Lower lobe of right lung (tissue), 2 donors: ENCODE results near the gene GPD2. TPM values are rescaled to one million over a fixed set of nuclear protein-coding genes. Genes with fewer than 3 reads are reported as not detected.

Experiments
- ATAC-seq, 2 donors: fragments of 200-7000 bp; cut with Tn5 transposase; one replicate each; pipeline ENCODE4 v1.9.1; 2020 to 2022; ENCODE audit warnings: mild to moderate bottlenecking in 2 of 2, moderate library complexity in 2 of 2
- DNase-seq: peaks from one replicate; pipeline ENCODE4 v3.0.0-alpha.2; 2020
- H3K27ac ChIP-seq: fragments of 200-600 bp; one replicate; pipeline ENCODE4 v1.8.0; 2022
- H3K27me3 ChIP-seq: fragments of 200-600 bp; one replicate; pipeline ENCODE4 v1.8.0; 2022; ENCODE audit warnings: low read depth
- H3K36me3 ChIP-seq: fragments of 200-600 bp; one replicate; pipeline ENCODE4 v1.8.0; 2022; ENCODE audit warnings: mild to moderate bottlenecking
- H3K4me1 ChIP-seq: fragments of 200-600 bp; one replicate; pipeline ENCODE4 v1.8.0; 2022
- H3K4me3 ChIP-seq: fragments of 200-600 bp; one replicate; pipeline ENCODE4 v1.8.0; 2022; ENCODE audit warnings: mild to moderate bottlenecking
- H3K9me3 ChIP-seq: fragments of 200-600 bp; one replicate; pipeline ENCODE4 v1.8.0; 2022
- CTCF ChIP-seq: fragments of 200-600 bp; IDR thresholded peaks from one replicate; pipeline ENCODE4 v1.8.0; 2022; ENCODE audit warnings: antibody characterized with exemption, mild to moderate bottlenecking
- intact Hi-C: fragments of 100-400 bp; cut with DNase I; formaldehyde crosslinking; loops from one replicate; pipeline ENCODE4 v1.11.0; 2022
- total RNA-seq: library from RNA; stranded (reverse); fragmentation: NEBNext Ultra II Directional; extraction: Animal tissue kit (Norgen Biotek cat#: 25700); gene quantifications from one replicate; pipeline ENCODE4 v1.2.1, GENCODE V29; 2021
- donor health status: DM: no; HTN: yes; CAD: no; lungs with severe emphysema.

The GPD2 gene
- total RNA-seq, 1 donor from 2014 or later: 50.4 TPM

- H3K4me3 ChIP-seq: no peak overlapping the region
- H3K4me1 ChIP-seq: peaks cover 26% of the 10 kb centered on the region
- ATAC-seq (no peak), DNase-seq (no peak)
- H3K36me3 ChIP-seq: no peaks in the 10 kb centered on the region
- no peak for TF ChIP-seq CTCF
- intact Hi-C loops: no loop called here
- H3K9me3 ChIP-seq: no peaks in the 10 kb centered on the region
- peak overlapping the region; percentile 15 for H3K27ac ChIP-seq
- no peaks in the 10 kb centered on the region for H3K27me3 ChIP-seq
Observed at GRCh38 chr2:156430236-156430979, 5.8 kb upstream of the GPD2 start.

GRCh38 chr2:156430980-156431358 is 5.2 kb upstream of the GPD2 start:
- ATAC-seq (no peak), DNase-seq (no peak)
- H3K27ac ChIP-seq: peak overlapping the region; percentile 15
- TF ChIP-seq CTCF: no peak
- no peaks in the 10 kb centered on the region for H3K27me3 ChIP-seq
- no peaks in the 10 kb centered on the region for H3K9me3 ChIP-seq
- intact Hi-C loops: no loop called here
- H3K4me1 ChIP-seq: peaks cover 26% of the 10 kb centered on the region
- no peaks in the 10 kb centered on the region for H3K36me3 ChIP-seq
- no peak overlapping the region for H3K4me3 ChIP-seq

GRCh38 chr2:156434461-156435291 is 1.5 kb upstream of the GPD2 start:
- H3K27me3 ChIP-seq: no peaks in the 10 kb centered on the region
- no peak for TF ChIP-seq CTCF
- intact Hi-C loops: no loop called here
- no peak for DNase-seq
- no peak for ATAC-seq
- no peaks in the 10 kb centered on the region for H3K9me3 ChIP-seq
- H3K27ac ChIP-seq: peak overlapping the region; percentile 100
- H3K36me3 ChIP-seq: no peaks in the 10 kb centered on the region
- H3K4me3 ChIP-seq: peak overlapping the region; percentile 75
- H3K4me1 ChIP-seq: peaks cover 50% of the 10 kb centered on the region

- Histone ChIP-seq H3K9me3 (no peaks in the 10 kb centered on the region), H3K4me3 (peak overlapping the region; percentile 75), H3K27ac (peak overlapping the region; percentile 100), H3K4me1 (peaks cover 45% of the 10 kb centered on the region), H3K27me3 (no peaks in the 10 kb centered on the region), H3K36me3 (no peaks in the 10 kb centered on the region)
- intact Hi-C loops: no loop called here
- TF ChIP-seq CTCF: no peak
- ATAC-seq (peak in 1 of 2 donors; percentile 53), DNase-seq (no peak)
Observed at GRCh38 chr2:156435396-156435717, 822 bp upstream of the GPD2 start.

GRCh38 chr2:156436497-156437085 is 412 bp downstream of the GPD2 start:
- intact Hi-C loops: no loop called here
- ATAC-seq: peak; percentile 12 to 27

More at GRCh38 chr2:156436497-156437085, 412 bp downstream of the GPD2 start:
- H3K4me3 ChIP-seq: peak overlapping the region; percentile 75
- no peaks in the 10 kb centered on the region for H3K36me3 ChIP-seq
- H3K27me3 ChIP-seq: no peaks in the 10 kb centered on the region
- H3K4me1 ChIP-seq: peaks cover 33% of the 10 kb centered on the region
- no peak for TF ChIP-seq CTCF
- no peaks in the 10 kb centered on the region for H3K9me3 ChIP-seq
- peak overlapping the region; percentile 100 for H3K27ac ChIP-seq
- DNase-seq: no peak
